OCI-LY1 (cell line): ENCODE measurements around the gene MEOX2.

Experiments used
- EZH2 ChIP-seq: fragments of 200-600 bp; sonication (generic), shearing (Covaris generic); IDR thresholded peaks from 2 replicates; pipeline ENCODE4 v1.8.0; 2017; ENCODE audit warnings: borderline replicate concordance, mixed run types, mild to moderate bottlenecking, antibody characterized with exemption, low read length, moderate library complexity, mixed read lengths
- TF ChIP-seq, protein P1 (sequence below): fragments of 200-600 bp; sonication (generic), shearing (Covaris generic); IDR thresholded peaks from 2 replicates; pipeline ENCODE4 v1.5.1; 2017; ENCODE audit warnings: mild to moderate bottlenecking, antibody characterized with exemption, low read length, moderate library complexity, mixed read lengths

DNA sequence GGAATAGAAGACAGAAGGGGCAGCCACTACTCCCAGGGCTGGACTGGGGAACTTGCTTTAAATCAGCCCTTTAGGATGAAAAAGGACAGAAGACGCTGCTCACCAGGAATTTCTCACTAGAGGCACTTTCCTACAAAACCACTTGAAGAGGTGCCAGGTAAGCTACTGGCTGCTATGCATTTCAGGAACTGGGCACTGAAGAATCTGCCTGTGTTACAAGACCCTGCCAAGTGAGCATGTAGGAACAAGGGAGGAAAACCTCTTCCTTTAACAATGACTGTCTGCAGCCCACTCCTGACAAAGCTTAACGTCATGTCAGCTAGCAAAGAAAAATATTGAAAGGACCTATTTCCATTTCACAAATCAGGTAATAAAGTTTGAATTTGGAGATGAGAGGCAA, 118.8 kb downstream of the MEOX2 start:
- TF ChIP-seq, protein P1, sequence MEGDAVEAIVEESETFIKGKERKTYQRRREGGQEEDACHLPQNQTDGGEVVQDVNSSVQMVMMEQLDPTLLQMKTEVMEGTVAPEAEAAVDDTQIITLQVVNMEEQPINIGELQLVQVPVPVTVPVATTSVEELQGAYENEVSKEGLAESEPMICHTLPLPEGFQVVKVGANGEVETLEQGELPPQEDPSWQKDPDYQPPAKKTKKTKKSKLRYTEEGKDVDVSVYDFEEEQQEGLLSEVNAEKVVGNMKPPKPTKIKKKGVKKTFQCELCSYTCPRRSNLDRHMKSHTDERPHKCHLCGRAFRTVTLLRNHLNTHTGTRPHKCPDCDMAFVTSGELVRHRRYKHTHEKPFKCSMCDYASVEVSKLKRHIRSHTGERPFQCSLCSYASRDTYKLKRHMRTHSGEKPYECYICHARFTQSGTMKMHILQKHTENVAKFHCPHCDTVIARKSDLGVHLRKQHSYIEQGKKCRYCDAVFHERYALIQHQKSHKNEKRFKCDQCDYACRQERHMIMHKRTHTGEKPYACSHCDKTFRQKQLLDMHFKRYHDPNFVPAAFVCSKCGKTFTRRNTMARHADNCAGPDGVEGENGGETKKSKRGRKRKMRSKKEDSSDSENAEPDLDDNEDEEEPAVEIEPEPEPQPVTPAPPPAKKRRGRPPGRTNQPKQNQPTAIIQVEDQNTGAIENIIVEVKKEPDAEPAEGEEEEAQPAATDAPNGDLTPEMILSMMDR = no peak
- no peak for TF ChIP-seq EZH2
